ENCODE data around the gene GALNT18.

GALNT18 gene

DNA sequence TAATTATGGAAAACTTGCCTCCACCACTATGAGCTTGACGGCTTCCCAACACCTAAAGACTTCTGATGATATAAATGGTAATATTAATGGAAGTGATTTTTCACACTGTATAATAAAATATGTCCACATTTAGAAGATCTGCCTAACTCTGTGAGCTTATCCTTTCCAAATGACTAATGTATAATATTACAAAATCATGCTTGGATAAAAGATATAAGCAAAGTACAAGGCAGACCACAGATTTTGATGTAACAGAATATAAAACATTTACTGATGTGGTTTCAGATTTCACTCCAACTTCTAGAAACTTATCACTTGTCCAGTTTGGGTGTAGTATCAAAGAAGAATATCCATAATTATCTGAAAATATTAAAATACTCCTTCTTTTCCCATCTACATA, 36.9 kb downstream of the GALNT18 start:
- no peak for DNase-seq

DNA sequence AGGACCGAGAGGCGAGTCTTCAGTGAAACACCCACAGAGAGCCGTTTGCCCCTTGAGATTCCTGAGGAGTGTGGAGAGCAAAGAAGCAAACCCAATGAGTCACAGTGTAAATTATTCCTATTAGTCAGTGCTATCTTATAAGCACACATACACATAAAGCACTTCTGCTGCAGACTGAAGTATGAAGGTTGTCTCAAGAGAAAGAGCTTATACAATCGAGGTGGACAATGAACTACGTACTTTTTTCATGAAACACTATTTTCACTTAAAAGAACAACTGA, 37.3 kb downstream of the GALNT18 start:
- DNase-seq: no peak

DNA sequence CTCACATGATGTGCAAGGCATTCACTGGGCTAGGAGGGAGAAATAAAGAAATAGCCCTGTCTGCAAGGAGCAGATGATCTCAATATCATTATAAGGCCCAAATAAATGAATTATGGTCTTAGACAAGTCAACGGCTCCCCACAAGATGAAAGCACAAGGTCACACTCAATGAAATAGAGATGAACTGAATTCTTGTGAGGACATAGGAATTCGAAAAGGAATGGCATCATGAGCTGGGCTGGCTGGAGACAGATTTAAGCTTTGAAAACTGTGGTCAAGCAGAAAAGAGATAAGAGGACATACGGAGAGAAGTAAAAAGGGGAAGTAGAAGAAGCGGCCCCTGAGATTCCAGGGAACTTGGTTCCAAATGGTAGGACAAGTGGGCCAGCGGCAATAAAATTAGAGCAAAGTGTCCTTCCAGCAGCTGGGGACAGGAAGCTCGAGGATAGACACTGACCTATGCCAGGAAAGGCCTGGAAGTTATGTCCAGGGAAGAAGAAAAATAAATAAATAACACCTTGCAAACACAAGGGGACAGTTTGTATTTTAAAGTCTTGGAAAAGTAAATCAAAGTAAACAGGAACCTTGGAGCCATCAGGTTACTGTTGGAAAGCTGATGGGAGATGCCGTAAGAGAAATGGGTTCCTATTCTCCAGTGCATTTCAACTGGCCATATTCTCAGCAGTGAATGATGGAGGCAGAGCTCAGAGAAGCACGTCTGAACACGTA, 37.8 kb downstream of the GALNT18 start:
- no peak for DNase-seq

DNA sequence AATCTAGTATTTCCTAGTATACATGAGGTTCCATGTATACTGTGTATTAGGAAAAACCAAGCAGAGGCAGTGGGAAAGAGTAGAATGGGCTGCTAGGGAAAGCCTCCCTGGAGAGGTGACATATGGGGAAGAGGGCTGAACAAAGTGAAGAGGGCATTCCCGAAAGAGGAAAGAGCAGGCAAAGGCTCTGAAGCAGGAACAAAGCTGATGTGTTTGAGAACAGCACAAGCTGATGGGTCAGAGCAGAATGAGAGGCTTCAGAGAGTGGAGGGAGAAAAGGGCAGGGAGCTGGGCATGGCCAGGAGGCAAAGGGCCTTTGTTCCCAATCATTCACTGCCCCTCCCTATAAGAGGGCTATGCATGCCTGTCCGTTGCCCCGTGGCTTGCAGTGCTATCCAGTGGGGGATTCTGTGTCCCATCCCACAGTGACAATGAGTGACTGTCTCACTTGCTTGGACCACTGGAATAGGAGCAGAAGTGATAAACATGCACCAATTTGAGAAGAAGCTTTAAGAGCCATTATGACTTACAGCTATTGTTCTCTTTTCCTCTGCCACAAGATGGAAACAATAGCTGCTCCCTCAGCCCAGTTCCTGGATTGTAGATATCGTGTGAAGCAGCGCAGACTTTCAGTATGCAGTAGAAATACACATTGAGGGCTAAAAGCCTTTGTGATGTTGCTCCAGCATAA, 39.6 kb downstream of the GALNT18 start:
- no peak for DNase-seq

DNA sequence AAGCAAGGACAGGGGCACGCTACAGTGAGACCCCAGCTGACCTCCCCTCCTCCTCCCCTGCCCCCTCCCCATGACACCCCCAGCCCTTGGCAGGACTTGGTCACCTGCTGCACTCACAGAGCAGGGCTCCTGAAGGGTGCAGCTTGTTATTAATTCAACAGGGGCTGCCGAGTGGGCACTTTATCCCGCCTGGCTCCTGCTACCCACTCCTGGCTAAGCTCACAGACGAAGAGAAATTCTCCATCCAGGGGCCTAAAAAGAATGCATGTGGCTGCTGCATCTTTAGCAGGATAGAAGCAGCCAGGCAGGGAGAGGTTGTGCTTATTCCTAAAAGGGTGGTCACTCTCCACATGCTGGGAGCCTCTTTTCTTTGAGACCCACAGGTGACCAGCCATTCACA, 40.3 kb downstream of the GALNT18 start:
- DNase-seq: no peak

DNA sequence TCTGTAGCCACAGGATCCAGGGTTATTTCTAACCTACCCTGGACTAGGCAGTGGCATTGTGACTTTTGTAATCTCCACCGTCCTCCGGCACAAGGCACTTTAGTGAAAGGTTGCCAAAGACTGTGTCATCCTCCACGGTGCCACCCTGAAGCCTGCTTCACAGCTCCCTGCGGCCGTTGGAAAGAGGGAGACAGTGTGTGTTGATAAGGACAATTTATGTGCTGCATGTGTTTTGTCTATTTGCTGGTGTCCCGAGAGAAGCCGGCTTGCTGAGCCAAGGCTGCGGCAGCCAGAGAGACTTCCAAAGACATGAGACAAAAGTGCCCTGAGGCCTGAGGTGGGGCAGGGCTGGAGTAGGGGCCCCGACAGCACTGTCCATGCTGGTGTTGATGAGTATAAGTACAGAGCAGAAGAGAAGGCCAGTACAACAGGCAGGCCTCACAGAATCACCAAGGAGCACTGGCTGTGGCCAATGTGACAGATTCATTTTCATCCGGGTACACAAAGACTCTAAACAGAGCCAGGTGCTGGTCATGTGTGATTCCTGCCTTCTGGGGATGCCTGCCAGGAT, 40.9 kb downstream of the GALNT18 start:
- no peak for DNase-seq

DNA sequence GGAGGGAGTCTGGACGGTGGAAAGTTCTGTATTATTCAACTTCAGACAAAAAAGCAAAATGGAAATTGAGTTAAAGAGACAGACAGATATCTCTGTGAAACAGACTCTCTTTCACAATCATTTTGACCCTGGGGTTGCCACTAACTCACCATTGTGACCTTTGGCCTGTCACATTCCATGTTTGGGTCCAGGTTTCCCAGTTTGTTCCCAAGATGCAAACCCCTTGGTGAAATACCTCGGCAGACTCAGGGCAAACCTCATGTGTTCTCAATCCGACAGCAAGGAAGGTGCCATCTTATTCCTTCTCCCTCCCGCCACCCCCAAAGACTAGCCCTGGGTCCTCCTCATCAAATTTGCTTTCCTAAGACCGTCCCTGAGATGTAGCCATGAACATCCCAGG, 41.8 kb downstream of the GALNT18 start:
- no peak for DNase-seq

DNA sequence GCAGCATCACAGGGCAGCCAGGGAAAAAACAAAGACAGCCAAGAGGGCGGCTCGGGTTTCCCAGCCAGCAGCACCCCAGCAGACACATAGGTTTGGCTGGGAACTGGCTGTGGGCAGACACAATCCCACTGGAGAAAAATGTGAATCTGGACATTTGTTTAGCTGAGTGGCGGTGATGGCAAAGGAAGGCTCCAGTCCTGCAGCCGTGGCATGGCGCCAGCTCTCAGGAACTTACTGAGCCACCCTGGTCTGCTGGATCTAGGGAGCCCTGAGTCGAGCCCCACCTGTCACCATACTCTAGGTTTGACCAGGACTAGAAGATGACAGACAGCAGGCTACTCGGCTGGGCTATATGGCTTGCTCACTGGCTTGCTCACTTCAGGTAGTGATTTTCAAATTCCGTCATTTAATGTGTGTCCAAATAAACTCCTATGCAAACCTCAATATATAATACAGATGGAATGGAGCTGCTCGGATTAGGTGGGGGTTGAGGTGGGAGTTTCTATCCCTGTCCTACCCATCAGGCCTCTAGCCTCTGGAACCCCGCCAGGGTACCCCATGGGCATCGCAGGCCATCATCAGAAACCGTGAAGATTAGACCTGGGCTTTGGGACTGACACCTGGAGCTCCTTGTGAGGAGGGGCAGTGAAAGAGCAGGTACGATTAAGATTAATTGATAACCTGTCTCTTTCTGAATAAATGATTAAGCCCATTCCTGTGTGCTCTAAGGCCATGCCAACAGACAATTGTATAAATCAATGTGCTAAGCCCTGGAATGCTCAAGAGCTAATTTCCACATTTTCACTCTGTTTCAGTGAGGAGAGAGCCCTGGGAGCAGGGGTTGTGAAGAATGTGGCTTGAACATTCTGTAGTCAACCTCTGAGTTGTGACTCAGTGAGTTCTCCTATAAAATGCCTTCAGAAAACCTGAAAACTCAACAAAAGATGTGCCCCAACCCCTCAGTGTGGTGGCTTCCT, 42.5 kb downstream of the GALNT18 start:
- DNase-seq: no peak

DNA sequence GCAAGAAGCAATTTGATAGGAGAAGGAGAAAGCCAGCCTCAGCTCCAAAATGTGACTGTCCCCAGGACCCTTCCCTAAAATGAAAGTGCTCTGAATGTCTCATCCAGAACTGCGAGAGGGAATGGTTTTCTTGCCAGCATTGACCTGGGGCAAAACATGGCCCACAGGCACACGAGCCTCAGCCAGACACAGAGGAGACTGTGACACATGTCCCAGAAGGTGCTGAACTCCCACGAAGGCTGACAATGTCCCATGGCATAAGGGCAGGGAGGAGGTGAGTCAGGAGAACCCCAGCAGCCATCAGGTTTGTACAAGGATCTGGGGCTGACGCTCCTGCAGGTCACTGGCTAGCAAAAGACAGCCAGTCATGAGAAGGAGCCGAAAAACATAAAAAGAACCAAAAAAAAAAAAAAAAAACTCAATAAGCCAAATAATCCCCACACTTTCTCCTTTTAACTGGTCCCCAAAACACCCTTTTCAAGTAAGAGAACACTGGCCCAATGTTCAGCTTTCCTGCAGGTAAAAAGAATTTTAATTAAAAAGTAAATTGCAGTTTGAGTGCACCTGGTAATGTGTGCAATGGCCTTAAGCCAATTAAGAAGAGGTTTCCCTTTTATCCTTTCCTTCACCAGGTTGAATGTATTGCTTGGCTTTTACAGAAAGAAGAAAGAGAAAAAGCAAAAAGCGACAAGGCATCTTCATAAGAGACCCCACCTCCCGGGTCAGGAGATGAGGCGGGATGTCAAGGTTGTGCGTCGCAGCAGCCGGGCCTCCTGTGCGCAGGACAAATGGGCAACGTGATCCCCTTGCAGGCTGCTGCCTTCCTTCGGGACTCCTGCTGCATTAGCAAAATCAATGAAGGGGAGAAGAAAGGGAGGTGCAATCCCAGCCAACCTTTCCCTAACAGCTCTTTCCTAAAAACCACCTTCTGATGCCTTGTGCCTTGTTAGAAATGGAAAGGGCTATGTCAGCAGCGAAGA, 43.6 kb downstream of the GALNT18 start:
- no peak for DNase-seq

DNA sequence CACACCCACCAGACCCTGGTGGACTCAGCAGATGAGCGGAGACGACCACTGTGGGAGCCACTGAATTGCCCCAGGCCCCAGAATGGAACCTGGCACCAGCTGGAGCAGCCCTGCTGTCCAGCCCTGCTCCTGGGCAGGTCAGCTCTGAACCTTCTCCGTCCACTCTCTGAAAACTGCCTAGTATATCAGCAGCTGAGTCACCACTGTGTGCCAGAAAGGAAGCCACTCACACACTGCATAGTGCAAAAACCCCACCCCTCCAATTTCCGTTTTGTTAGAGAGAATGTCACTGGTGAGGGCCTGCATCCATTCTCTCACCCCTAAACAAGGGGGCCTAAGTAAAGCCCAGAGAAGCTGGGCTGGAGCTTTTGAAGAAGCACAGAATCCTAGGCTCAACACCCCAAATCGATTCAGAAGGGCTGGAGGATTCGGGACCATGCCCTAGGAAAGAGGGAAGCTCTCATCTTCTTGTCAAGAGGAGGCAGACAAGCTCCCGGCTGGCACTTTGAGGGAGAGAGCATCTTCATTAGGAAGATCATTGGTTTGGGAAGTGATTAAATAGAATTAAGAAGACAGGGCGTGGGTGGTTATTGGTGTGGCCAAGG, 44.5 kb downstream of the GALNT18 start:
- no peak for DNase-seq

DNA sequence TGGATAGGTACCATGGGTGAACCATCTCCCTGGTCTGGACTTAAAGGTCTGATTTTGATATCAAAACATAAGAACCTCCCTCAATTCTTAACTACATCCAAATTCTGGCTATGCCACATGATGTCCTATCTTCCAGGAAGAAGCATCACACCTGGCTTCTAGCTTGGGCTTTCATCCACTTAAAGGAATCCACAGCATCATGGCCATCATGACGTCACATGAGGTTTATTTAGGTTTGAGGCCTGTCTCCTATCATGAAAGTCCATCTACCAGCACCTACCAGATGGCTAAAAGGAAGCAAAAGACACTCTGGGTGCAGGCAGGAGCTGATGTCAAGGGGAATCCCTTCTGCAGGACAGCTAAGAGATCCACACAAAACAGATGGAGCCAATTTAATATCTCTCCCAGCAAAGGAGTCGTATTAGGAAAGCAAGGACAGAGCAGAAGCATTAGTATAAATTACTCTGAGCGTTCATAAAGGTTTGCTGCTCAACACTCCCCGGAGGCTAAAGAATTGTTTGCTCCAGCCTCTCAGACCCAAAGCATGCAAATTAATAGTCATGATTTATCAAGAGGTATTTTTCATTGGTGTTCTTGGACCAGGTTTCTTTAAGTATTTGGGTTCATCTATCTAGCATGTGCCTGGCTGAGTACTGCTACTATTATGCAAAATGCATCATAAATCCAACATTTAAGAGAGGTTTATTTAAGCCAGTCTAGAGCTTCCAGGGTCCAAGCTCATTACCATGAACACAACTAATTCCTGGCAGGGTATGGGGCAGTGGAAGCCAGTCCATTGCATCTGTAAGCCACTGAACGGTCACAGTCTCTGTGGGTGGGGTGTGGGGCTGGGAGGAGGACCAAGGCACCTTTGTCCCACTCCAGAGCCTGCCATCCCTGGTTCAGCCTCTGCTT, 47.2 kb downstream of the GALNT18 start:
- DNase-seq: no peak

DNA sequence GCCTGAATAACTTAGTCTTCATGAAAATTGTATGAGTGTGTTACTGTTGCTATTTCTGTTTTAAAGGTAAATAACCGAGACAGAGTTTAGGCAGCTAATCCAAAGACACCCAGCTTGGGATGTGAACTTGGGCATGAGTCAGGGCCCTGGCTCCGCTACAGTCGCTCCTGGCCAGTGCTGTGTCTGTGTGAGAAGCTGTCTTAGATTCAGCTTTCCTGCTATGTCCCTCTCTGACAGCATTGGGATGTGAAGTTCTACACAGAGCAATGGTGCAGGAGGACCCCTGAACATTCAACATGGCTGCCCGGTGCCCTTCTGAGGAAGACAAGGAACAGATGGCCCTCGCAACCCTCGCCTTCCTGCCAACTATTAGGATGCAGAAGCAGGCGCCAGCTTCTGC, 49.4 kb downstream of the GALNT18 start:
- DNase-seq: no peak

DNA sequence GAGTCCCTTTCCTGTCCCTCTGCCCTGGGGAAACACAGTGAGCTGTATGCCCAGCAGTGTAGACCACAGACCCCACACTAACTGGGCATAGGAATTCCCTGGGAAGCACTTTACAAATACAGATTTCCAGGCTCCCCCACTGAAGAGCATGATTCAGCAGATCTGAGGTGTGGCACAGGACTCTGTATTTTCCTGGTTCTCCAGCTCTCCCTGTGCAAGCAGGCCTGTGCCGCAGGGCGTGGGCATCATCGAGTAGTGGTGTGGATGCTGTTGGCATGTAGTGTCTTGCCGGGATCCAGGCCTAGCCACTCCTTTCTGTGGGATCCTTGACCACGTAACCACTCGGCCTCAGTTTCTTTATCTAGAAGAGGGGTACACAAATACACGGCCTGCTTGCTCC, 49.9 kb downstream of the GALNT18 start:
- DNase-seq: no peak

DNA sequence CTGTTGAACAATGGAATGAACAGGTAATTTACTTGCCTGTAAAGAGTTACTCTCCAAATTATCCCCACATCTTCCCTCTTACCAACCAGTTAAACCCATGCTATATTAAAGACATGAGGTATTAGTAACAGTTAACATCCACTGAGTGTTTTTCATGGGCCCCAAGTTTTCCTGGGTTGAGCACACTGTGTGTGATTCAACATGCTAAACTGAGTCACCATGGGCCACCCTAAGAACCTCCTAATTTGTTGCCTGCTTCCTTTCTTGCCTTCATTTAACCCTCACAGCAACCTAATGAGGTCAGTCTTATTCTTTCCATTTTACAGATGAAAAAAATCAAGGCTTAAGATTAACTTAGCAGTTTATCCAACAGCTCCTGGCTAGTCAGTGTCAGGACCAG, 51.0 kb downstream of the GALNT18 start:
- DNase-seq: no peak

DNA sequence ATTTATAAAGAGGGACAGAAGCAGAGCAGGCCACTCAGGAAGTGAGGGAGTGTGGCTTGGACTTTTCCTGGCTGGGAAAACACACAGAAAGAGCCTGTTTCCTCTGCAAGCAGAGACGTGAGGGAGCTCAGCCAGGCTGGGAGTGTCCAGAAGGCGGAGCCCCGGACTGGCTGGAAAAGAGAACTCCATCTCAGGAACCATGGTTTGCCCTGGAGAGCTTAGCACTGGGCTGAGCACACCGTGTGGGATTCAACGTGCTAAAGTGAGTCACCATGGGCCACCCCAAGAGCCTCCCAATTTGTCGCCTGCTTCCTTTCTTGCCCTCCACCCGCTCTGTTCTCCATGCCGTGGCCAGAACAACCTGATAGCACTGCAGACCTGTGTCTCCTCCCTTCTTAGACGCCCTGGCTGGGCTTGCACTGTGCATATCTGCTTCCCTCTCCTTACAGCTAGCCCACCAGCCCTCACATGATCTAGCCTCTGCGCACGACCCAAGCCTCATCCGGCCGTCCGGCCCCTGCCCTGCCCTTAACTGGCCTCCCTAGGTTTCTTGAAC, 51.8 kb downstream of the GALNT18 start:
- DNase-seq: peak; percentile 76

DNA sequence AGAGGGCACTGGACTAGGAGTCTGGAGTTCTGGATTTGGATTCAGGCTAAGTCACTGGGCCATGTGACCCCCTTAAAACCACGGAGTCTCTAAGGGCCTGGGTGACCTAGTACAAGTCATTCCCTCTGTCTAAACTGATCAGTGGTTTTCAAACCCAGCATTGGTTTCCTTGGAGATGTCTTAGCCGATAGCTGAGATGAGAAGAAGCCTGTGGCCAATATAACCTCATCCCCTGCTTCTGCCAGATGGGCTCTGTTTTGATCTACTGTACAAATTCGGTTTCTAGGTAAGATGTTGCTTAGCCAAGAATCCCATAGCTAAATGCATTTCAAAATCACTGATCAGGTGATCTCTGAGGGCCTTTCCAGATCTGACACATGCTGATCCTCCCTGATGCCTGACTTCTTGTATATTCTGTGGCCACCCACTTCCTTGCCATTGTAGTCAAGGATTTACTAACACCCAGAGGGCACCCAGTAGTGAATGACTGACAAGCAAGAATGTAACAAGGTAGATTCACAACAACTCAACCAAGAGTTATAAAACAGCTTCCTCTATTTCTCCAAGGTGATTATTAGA, 53.1 kb downstream of the GALNT18 start:
- no peak for DNase-seq

DNA sequence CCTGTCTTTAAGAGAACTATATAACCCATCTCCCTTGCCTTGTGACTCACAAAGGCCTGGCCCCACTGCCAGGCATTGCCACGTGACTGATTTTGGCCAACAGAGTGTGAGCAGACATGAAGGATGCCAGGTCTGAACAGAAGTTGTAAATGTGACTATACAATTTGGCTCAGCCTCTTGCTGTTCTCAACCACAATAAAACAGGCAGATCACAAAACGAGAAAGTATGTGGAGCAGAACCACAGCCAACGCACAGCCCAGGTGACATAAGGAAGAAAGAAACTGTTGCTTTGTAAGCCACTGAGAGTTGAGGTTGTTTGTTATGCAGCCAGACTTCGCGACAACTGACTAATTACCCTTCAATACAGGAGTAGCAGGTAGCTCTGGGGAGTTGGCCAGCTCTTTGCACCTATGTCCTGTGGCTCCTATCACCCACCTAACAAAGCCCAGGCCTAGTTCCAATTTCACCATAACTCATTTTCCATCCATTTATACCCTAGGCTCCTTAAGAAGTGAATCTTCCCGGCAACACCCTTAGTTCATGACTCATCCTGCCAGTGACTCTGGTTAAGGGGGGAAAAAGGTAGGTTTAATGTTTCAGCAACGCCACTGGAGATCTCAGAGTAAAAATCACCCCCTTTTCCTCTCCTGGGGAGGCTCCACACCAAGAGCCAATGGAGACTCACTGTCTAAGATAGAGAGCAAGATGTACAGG, 53.7 kb downstream of the GALNT18 start:
- DNase-seq: no peak

DNA sequence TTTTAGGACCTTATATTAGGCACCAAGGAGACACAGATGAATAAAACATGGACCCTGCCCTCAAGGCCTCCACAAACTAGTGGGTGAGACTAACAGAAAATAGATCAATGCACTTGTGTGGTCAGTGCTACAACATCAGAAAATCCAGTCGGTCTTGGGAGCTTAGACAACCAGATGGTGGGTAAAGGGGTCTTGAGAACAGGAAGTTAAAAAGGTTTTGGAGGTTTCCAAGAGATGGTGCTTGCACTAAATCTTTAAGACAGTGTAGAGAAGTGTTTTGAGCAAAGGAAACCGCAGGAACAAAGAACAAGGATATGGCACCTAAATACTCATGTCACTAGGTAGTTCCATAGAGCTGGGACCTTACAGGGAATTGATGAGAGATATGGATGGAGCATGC, 56.2 kb downstream of the GALNT18 start:
- DNase-seq: no peak
